Measurements from ENCODE around the gene EFHB.
"Not testable (repeated sequence)": the region's sequence is repeated elsewhere in the genome, so short reads cannot be mapped to it uniquely, and the experiment has no call there.

DNA sequence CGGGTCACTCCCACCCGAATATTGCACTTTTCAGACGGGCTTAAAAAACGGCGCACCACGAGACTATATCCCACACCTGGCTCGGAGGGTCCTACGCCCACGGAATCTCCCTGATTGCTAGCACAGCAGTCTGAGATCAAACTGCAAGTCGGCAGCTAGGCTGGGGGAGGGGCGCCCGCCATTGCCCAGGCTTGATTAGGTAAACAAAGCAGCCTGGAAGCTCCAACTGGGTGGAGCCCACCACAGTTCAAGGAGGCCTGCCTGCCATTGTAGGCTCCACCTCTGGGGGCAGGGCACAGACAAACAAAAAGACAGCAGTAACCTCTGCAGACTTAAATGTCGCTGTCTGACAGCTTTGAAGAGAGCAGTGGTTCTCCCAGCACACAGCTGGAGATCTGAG, 78.7 kb downstream of the EFHB start:
- not testable (repeated sequence) for TF ChIP-seq POLR2AphosphoS5 (IDR thresholded peaks at IDR 0.05); EP300 (IDR thresholded peaks at IDR 0.05); POLR2A (IDR thresholded peaks at IDR 0.05; ENCODE audit: low read depth)

All from esophagus muscularis mucosa (tissue), 3 donors.